ENCODE measurements around the gene ULBP3.

Gene ULBP3

GRCh38 chr6:150068720-150069648 is at the start of gene ULBP3:
Gene ULBP3, minus strand, starts transcription at chr6:150069121. Its CDS starts 55 bp downstream, at chr6:150069066.
- DNase-seq = peak; percentile 94

- no peak for DNase-seq
Observed at GRCh38 chr6:150118627-150119026, 49.7 kb upstream of the ULBP3 start.

GRCh38 chr6:150118203-150118602 is 49.3 kb upstream of the ULBP3 start:
- DNase-seq = no peak

- DNase-seq = no peak
Observed at GRCh38 chr6:150116200-150116800, 47.4 kb upstream of the ULBP3 start.

GRCh38 chr6:150115769-150116168 is 46.8 kb upstream of the ULBP3 start:
- no peak for DNase-seq

GRCh38 chr6:150112233-150112632 is 43.3 kb upstream of the ULBP3 start:
- no peak for DNase-seq

GRCh38 chr6:150102750-150103270 is 33.9 kb upstream of the ULBP3 start:
- no peak for DNase-seq

- DNase-seq = no peak
Observed at GRCh38 chr6:150100745-150101144, 31.8 kb upstream of the ULBP3 start.

- no peak for DNase-seq
Observed at GRCh38 chr6:150099953-150100352, 31.0 kb upstream of the ULBP3 start.

- DNase-seq = no peak
Observed at GRCh38 chr6:150099546-150099945, 30.6 kb upstream of the ULBP3 start.

GRCh38 chr6:150098155-150098554 is 29.2 kb upstream of the ULBP3 start:
- DNase-seq = no peak

- DNase-seq = no peak
Observed at GRCh38 chr6:150093397-150093796, 24.5 kb upstream of the ULBP3 start.

GRCh38 chr6:150091476-150091875 is 22.6 kb upstream of the ULBP3 start:
- DNase-seq = no peak

GRCh38 chr6:150090328-150090727 is 21.4 kb upstream of the ULBP3 start:
- no peak for DNase-seq

- DNase-seq = no peak
Observed at GRCh38 chr6:150088481-150089154, 19.7 kb upstream of the ULBP3 start.

GRCh38 chr6:150087336-150087735 is 18.4 kb upstream of the ULBP3 start:
- no peak for DNase-seq

GRCh38 chr6:150086026-150086425 is 17.1 kb upstream of the ULBP3 start:
- DNase-seq = no peak

- no peak for DNase-seq
Observed at GRCh38 chr6:150084426-150084825, 15.5 kb upstream of the ULBP3 start.

GRCh38 chr6:150083839-150084238 is 14.9 kb upstream of the ULBP3 start:
- no peak for DNase-seq

- DNase-seq = no peak
Observed at GRCh38 chr6:150081702-150082101, 12.8 kb upstream of the ULBP3 start.

GRCh38 chr6:150079604-150080003 is 10.7 kb upstream of the ULBP3 start:
- peak; percentile 54 for DNase-seq

- DNase-seq = no peak
Observed at GRCh38 chr6:150078788-150079187, 9.9 kb upstream of the ULBP3 start.

GRCh38 chr6:150076196-150076893 is 7.4 kb upstream of the ULBP3 start:
- no peak for DNase-seq
